NCI-H2081 treated with DMSO at 0.1 percent for 48 hours (cell line): Measurements from ENCODE around the gene MICAL2.

Source experiments
- DNase-seq: peaks from one replicate; lab custom pipeline; 2025; lab: John Stamatoyannopoulos, UW

Gene MICAL2

GRCh38 chr11:12077535-12078280 is 32.7 kb upstream of the MICAL2 start:
- DNase-seq, result no peak

DNA sequence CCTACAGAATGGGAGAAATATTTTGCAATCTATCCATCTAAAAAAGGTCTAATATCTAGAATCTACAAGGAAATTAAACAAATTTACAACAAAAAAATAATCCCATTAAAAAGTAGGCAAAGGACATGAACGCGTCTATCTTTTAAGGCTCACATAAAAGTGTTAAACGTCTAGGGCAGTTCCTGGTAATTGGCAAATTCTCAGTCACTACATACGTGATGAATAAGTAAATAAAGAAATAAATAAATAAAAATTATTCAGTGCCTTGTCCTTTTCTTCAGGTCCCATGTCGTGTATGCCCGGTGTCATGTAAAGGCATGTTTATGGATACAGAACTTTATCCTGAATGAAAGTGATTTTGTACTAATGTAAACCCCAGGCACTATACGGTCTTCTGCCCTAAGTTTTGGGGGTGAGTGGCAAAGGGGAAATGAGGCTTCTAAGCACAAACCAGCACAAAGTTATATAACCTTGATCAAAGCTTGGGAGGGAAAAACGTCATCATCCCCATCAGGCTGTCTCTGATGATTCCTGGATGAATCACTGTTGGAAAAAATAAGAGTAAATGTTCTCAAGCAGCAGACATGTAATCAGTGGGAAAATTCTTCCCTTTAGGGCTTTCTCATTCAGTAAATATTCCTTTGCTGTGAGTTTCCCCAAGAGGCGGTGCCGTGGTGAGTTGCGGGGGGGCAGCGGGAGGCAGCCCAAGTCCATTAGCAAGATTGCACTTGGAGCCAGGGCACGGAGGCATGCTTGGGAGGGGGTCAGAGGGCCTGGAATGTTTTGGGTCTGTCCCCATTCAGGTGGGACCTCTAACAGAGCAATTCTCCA is 30.4 kb upstream of the MICAL2 start:
- no peak for DNase-seq

DNA sequence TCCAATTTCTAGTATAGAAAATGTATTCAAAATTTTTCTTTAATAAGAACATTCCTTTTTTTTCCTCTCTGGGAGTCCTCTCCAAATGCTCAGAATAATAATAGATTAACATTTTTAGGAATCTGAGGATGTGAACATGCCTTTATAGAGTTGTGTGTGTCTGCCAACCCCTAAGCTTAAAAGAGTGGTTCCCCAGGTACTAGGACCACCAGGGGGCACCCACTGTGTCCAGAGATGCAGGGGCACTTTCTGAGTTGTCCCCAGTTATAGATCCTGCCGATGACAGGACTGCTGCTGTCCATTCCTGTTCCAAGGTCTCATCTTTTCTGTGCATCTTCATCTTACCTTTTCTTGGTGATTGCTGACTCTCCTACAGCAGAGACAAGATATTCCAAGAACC is 27.0 kb upstream of the MICAL2 start:
- DNase-seq, result no peak

- no peak for DNase-seq
Observed at GRCh38 chr11:12084256-12084655, 26.1 kb upstream of the MICAL2 start.

- no peak for DNase-seq
Observed at GRCh38 chr11:12085371-12086251, 24.8 kb upstream of the MICAL2 start.

- no peak for DNase-seq
Observed at GRCh38 chr11:12086271-12087074, 23.9 kb upstream of the MICAL2 start.

- no peak for DNase-seq
Observed at GRCh38 chr11:12087075-12088004, 23.1 kb upstream of the MICAL2 start.

DNA sequence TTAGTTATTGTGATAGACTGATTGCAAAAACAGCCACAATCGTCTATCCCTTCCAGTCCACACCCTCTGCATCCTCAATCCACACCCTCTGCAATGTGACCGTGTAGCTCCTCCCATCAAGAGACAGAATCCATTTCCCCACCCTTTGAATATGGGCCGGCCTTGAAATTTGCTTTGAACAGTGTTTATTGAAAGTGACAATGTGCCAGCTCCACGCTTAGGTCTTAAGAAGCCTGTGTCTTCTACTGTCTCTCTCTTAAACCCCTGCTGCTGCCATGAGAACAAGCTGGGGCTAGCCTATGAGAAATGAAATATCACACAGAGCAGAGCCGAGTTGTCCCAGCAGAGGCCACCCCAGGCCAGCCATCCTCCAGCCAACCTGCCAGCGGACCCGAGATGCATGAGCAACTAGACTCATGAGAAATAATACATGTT is 22.3 kb upstream of the MICAL2 start:
- no peak for DNase-seq

GRCh38 chr11:12088531-12088930 is 21.9 kb upstream of the MICAL2 start:
- DNase-seq, result no peak

- no peak for DNase-seq
Observed at GRCh38 chr11:12089041-12089440, 21.3 kb upstream of the MICAL2 start.

GRCh38 chr11:12089473-12089872 is 20.9 kb upstream of the MICAL2 start:
- no peak for DNase-seq

- DNase-seq, result no peak
Observed at GRCh38 chr11:12090061-12090591, 20.3 kb upstream of the MICAL2 start.

- no peak for DNase-seq
Observed at GRCh38 chr11:12090761-12091258, 19.6 kb upstream of the MICAL2 start.

- DNase-seq, result no peak
Observed at GRCh38 chr11:12091956-12092558, 18.3 kb upstream of the MICAL2 start.

DNA sequence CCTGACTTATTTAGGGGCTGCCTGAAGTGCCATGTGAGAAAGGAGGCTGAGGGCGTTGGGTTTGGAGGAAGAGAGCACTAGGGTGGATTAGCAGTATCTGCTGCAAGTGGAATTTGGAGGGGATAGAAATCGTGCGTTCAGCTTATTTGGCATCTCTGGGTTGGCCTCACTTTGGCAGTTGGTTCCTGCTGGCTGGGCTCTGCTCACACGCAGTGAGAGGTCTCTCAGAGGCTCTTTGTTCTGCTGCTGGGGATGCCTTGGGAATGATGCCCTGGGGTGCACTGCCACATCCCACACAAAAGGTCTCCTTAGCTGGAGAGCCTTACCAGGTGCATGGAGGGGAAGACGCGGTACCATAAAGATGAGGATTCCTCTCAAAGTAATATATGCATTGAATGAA is 17.7 kb upstream of the MICAL2 start:
- no peak for DNase-seq

GRCh38 chr11:12094872-12095800 is 15.3 kb upstream of the MICAL2 start:
- no peak for DNase-seq

GRCh38 chr11:12097219-12097618 is 13.2 kb upstream of the MICAL2 start:
- no peak for DNase-seq

- no peak for DNase-seq
Observed at GRCh38 chr11:12098601-12099000, 11.8 kb upstream of the MICAL2 start.
